ENCODE results near the gene PRIM2.
"Not testable (repeated sequence)": the region's sequence is repeated elsewhere in the genome, so short reads cannot be mapped to it uniquely, and the experiment has no call there.

Gene PRIM2

DNA sequence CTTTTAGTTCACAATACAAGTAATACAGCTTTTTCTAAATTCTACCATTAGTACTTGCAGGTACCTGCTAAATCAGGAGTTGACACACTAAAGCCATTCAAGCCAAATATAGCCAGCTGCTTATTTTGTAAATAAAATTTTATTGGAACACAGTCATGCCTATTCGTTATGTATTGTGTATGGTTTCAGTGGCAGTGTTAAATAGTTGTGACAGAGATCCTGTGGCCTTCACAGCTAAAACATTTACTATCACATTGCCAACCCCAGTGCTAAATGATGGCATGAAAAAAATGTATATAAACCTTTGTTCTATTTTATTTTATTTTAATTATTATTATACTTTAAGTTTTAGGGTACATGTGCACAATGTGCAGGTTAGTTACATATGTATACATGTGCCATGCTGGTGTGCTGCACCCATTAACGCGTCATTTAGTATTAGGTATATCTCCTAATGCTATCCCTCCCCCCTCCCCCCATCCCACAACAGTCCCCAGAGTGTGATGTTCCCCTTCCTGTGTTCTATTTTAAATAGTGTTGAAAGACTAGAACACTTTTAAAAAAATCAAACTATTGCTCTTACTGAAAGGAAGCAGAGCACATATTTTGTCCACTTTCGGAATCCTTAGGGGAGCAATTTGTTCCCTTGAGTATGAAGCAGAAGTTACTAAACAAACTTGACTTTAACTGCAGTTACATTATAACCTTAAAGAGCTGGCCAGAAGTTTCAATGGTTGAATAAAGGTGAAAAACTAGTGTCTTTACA lies 115.7 kb downstream of the PRIM2 start:
- TF ChIP-seq, protein P1, sequence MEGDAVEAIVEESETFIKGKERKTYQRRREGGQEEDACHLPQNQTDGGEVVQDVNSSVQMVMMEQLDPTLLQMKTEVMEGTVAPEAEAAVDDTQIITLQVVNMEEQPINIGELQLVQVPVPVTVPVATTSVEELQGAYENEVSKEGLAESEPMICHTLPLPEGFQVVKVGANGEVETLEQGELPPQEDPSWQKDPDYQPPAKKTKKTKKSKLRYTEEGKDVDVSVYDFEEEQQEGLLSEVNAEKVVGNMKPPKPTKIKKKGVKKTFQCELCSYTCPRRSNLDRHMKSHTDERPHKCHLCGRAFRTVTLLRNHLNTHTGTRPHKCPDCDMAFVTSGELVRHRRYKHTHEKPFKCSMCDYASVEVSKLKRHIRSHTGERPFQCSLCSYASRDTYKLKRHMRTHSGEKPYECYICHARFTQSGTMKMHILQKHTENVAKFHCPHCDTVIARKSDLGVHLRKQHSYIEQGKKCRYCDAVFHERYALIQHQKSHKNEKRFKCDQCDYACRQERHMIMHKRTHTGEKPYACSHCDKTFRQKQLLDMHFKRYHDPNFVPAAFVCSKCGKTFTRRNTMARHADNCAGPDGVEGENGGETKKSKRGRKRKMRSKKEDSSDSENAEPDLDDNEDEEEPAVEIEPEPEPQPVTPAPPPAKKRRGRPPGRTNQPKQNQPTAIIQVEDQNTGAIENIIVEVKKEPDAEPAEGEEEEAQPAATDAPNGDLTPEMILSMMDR (IDR thresholded peaks at IDR 0.05; ENCODE audit: low read depth, low read length), result no peak
- no peak overlapping the region for H3K4me3 ChIP-seq (ENCODE audit: low read depth, low read length)

DNA sequence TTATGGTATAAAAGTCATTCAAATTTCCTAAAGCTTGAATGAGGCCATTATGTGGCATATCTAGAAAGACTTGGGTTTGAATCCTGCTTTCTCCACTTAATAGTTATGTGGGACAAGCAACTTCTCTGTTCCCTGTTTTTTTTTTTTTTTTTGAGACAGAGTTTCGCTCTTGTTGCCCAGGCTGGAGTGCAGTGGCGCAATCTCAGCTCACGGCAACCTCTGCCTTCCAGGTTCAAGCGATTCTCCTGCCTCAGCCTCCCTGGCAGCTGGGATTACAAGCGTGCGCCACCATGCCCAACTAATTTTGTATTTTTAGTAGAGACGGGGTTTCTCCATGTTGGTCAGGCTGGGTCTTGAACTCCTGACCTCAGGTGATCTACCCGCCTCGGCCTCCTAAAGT lies 116.4 kb downstream of the PRIM2 start:
- not testable (repeated sequence) for H3K4me3 ChIP-seq (ENCODE audit: low read depth, low read length)

DNA sequence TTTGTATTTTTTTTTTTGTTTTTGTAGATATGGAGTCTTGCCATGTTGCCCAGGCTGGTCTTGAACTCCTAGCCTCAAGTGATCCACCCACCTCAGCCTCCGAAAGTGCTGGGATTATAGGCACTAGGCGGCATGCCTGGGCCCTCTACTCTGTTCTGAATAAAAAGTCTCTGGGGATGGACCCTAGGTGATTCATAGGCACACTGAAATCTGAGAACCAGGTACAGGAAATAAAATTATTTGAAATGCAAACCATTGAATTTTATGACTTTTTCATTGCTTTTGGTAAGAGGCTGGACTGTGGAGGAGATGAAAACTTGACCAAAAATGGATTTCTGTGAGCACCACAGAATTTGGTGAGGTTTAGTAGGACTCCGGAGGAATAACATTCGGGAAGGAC lies 117.5 kb downstream of the PRIM2 start:
- TF ChIP-seq, protein P1 (IDR thresholded peaks at IDR 0.05; ENCODE audit: low read depth, low read length), result no peak
- no peak overlapping the region for H3K4me3 ChIP-seq (ENCODE audit: low read depth, low read length)

DNA sequence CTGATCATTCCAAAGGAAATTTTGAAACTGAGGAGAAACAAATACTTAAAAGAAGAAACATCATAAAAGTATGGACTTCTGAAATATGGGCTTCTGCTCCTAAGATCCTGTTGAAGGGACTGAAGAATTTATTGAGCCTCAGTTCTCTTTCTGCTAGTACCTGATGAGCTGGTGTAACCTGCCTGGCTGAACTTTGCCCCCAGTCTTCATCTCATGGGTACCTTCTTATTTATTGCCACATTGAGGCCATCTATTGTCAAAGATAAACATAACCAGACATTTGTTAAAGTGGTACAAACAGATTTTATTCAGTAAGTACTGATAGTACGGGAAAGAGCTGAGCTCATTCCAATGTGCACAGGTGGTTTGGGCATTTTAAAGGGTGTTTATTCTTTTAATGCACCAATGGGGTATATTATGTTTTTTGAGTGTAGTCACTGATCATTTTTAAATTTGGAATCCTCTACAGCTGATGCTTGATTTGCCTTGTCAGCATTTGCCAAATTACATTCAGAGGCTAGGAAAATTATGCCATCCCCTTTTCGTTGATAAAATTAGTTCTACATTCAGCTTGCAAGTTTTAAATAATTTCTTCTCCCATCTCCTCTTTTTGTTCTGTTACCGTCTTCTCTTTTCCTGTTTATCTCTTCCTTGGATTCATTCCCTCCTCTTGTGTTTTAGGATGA lies 118.2 kb downstream of the PRIM2 start:
- TF ChIP-seq, protein P1 (IDR thresholded peaks at IDR 0.05; ENCODE audit: low read depth, low read length), result no peak
- H3K4me3 ChIP-seq (ENCODE audit: low read depth, low read length), result no peak overlapping the region

DNA sequence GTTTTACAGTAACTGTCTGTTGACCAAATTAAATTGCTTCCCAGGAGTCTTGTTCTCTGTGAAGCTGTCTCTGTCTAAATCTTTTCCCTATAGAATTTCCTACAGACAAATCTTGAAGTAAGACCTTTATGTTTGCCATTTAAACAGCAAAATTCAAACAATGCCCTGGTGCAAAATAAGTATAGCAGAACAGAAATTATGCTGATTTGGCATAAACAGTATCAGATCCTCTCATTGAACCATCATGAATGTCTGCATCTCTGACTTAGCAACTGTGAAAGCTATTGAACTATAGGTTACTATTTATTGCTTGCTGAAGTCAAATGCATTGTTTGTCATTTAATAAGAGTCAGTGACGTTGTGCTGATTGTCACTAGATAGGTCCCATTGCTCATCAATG lies 123.3 kb downstream of the PRIM2 start:
- H3K4me3 ChIP-seq (ENCODE audit: low read depth, low read length), result not testable (repeated sequence)

DNA sequence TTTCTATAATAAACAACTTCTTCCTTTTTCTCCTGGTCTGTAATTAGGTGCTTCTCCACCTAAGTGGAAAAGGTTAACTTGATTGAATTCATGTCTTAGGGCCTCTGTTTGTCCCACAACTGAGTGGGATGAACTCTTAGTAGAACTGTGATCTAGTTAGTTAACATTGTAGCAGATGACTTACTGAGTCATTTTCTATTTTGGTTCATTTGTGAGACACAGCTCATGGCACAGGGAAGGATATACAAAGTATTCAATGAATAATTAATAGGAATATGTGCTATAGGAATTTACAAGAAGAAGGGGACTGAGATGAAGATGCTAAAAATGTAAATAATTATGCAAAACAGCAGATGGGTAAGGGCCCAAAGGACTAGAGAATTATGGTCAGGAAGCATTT lies 124.7 kb downstream of the PRIM2 start:
- H3K4me3 ChIP-seq (ENCODE audit: low read depth, low read length), result not testable (repeated sequence)

DNA sequence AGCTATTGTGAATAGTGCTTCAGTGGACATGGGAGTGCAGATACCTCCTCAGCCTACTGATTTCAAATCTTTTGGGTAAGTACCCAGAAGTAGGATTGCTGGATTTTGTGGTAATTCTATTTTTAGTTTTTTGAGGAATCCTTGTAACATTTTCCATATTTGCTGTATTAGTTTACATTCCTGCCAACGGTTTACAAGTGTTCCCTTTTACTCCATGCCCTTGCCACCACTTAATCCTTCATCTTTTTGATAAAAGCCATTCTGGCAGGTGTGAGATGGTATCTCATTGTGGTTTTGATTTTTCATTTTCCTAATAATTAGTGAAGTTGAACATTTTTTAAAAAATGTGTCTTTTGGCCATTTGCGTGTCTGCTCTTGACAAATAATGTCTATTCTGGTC lies 125.8 kb downstream of the PRIM2 start:
- H3K4me3 ChIP-seq (ENCODE audit: low read depth, low read length), result not testable (repeated sequence)

DNA sequence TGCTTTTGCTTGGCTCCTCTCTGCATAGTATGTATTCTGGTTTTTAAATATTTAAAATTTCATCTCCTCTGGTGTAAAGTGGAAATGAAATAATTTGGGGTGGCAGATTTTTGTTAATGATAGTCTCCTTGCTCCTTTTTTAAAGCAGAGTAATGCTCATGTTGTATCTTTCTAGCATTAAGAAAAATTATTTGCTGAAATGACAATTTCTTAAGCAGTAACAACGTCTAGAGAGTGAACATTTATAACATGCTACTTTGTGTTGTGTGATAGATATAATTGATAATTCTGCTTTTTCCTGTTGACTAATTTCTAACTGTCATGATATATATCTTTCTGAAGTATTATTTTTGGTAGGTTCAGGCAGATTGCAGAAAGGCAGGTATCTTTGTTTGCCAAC lies 127.4 kb downstream of the PRIM2 start:
- not testable (repeated sequence) for H3K4me3 ChIP-seq (ENCODE audit: low read depth, low read length)

DNA sequence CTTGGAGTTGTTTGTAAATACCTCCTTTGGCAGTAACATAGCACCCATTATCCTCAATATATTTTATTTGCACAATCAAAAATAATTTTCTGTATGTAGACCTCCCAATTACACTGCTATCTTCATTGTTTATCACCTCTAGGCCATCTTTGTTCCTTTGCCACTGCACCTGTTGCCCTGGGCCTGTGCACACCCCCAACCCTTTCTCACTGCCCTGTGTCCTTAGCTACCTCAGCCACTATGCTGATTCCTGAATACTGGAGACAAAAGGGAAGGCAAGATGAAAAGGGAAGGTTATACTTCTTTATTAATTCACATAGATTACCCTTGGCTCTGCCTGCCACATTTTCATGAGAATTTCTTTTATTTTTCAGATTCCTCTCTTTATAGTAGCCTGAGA lies 127.9 kb downstream of the PRIM2 start:
- H3K4me3 ChIP-seq (ENCODE audit: low read depth, low read length), result not testable (repeated sequence)

DNA sequence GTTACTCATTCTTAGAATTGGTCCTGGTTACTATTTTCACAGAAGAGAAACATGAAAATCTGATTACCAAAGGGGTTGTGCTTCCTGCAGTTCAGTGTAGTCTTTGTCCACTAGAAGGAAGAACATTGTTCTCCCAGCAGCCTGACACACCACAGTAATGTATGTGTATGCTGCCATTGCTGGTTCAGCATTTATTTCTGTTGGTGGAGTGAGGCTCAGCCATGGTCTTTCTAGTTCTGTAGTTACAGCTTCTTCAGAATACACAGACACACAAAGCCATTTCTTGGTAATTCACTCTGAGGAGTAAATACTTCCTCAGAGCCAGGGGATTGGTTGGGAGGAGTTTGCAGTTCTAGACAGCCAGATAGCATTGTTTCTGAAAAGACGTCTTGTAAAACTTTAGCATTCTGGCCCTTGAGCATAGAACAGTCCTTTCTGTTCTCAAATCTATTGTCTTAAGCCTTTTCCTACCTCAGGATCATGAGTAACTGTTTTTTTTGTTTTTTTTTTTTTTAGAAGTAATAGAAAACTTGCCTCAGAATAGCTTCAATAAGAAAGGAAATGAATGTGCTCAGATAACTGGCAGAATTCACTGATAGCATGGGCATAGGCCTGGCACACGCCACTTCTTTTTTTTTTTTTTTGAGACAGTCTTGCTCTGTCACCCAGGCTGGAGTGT lies 128.5 kb downstream of the PRIM2 start:
- not testable (repeated sequence) for H3K4me3 ChIP-seq (ENCODE audit: low read depth, low read length)

DNA sequence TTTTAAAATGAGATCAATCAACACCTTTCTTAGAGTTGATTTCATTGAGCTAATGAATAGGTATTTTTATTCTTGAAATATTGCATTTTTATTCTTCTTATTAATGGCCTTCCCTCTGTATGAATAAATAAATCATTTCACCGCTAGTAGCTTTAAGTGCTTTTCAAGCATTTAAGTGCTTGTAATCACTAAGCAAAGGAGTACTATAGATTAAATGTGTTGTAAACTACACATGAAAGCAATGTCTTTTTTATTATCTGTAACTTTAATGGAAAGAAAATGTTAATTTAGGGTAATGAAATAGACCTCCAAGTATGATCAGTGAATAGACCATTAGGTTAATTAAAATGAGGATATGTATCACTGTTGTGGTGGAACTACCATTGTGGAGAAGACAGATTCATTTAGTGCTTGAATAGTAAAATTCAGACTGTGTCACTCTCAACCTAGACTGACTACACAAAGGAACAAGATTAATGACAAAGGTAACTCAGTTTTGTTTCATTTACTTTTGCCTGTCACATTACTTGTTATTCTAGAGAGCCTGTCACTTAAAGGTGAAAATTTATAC lies 132.2 kb downstream of the PRIM2 start:
- not testable (repeated sequence) for H3K4me3 ChIP-seq (ENCODE audit: low read depth, low read length)

DNA sequence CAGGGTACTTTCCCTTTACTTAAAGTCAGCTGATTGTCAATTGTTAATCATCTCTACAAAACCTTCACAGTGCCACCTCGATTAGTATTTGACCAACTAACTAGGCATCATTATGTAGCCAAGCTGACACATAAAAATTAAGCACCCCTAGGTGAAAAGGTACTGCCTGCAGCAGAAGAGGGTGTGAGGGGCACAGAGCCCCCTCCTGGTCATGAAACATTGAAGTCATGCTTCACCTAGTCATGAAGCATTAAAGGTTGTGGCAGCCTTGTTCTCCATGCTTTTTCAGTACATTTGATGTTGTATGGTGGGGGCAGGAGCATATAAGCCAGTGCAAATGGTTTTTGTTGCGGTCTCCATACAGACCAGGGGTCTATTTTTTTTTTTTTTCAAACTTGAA lies 142.4 kb downstream of the PRIM2 start:
- H3K4me3 ChIP-seq (ENCODE audit: low read depth, low read length), result not testable (repeated sequence)

DNA sequence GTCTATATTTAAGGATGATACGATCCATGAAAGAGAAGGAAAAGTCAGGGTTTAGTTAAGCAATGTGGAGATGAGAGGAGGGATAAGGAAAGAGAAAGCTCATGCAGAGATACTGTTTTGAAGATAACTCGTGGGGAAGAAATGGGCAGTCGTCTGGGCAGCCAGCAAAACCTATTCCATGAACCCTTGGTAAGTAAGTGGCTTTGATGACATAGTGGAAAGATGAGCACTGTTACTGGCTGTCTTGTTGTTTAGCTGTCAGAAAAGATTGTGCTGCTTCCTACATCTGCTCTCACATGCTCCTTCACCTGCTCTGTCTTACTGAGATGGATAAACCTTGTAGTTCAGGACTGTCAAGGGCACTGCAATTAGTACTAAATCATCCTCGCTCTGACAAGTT lies 143.6 kb downstream of the PRIM2 start:
- H3K4me3 ChIP-seq (ENCODE audit: low read depth, low read length), result not testable (repeated sequence)

DNA sequence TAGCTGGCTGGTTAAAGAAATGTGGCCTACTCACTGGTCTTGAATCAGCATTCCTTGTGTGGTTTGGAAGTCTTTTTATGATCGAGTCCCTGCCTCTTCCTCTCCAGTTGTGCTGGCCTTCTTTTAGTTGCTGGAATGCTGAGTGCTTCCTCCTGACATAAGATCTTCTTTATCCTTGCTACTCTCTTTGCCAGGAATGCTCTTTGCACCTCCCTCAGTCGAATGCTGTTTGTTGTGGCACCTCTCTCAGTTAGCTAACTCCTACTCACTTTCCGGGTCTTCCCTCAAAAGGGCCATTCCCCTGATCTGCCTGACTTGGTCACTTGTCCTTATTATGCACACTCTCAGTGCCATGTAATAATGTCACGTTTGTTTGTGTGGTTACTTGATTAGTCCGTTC lies 146.4 kb downstream of the PRIM2 start:
- not testable (repeated sequence) for H3K4me3 ChIP-seq (ENCODE audit: low read depth, low read length)

DNA sequence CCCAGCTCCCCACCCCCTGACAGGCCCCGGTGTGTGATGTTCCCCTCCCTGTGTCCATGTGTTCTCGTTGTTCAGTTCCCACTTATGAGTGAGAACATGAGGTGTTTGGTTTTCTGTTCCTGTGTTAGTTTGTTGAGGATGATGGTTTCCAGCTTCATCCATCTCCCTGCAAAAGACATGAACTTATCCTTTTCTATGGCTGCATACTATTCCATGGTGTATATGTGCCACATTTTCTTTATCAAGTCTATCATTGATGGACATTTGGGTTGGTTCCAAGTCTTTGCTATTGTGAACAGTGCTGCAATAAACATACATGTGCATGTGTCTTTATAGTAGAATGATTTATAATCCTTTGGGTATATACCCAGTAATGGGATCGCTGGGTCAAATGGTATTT lies 148.5 kb downstream of the PRIM2 start:
- not testable (repeated sequence) for H3K4me3 ChIP-seq (ENCODE audit: low read depth, low read length)

Measured in WI38 (cell line).